Heart right ventricle (tissue), 16 donors: Measurements from ENCODE around the gene AFF1. TPM values are rescaled to one million over a fixed set of nuclear protein-coding genes. Genes with fewer than 3 reads are reported as not detected.

ENCODE experiments used
- ATAC-seq, 8 donors: fragments of 200-7000 bp; cut with Tn5 transposase; one replicate each; pipeline ENCODE4 v1.9.1; 2020; ENCODE audit warnings: mild to moderate bottlenecking in 8 of 8, moderate library complexity in 8 of 8, moderate number of reproducible peaks in 1 of 8
- DNase-seq, 2 donors: peaks; one replicate each; pipeline ENCODE4 v3.0.0-alpha.2; 2020
- H3K27ac ChIP-seq, 10 donors: fragments of 200-600 bp; sonication (generic) in 2 of 10; one replicate each; pipeline versions ENCODE4 v1.5.0 to v1.8.0; 2020 to 2022; ENCODE audit warnings: mild to moderate bottlenecking in 3 of 10
- H3K27me3 ChIP-seq, 7 donors: fragments of 200-600 bp; one replicate each; pipeline ENCODE4 v1.8.0; 2021 to 2022; ENCODE audit warnings: mild to moderate bottlenecking in 2 of 7
- H3K36me3 ChIP-seq, 9 donors: fragments of 200-600 bp; sonication (generic) in 1 of 9; one replicate each; pipeline versions ENCODE4 v1.5.0 to v1.8.0; 2020 to 2022; ENCODE audit warnings: mild to moderate bottlenecking in 2 of 9
- H3K4me1 ChIP-seq, 9 donors: fragments of 200-600 bp; sonication (generic) in 1 of 9; one replicate each; pipeline versions ENCODE4 v1.5.0 to v1.8.0; 2020 to 2022; ENCODE audit warnings: mild to moderate bottlenecking in 4 of 9
- H3K4me3 ChIP-seq, 10 donors: fragments of 200-600 bp; sonication (generic) in 2 of 10; one replicate each; pipeline versions ENCODE4 v1.5.0 to v1.8.0; 2020 to 2022; ENCODE audit warnings: mild to moderate bottlenecking in 7 of 10, moderate library complexity in 2 of 10
- H3K9me3 ChIP-seq, 11 donors: fragments of 200-600 bp in 10 of 11; sonication (generic) in 2 of 11; one replicate each; pipeline versions ENCODE4 v1.5.0 to v1.8.0; 2013 to 2022; ENCODE audit warnings: mild to moderate bottlenecking in 2 of 11, control low read depth in 1 of 11, moderate library complexity in 1 of 11
- CTCF ChIP-seq, 9 donors: fragments of 200-600 bp; sonication (generic) in 2 of 9; IDR thresholded peaks; one replicate each; pipeline versions ENCODE4 v1.5.0 to v1.8.0; 2021 to 2022; ENCODE audit warnings: antibody characterized with exemption in 9 of 9, mild to moderate bottlenecking in 5 of 9, moderate library complexity in 1 of 9
- WGBS, 2 donors: extraction: QIAGEN DNeasy Blood & Tissue Kit; methylation state at CpG; one replicate each; pipeline ENCODE4 v1.1.7; 2013; ENCODE audit warnings: inconsistent platforms in 1 of 2; 5-methylcytosine and 5-hydroxymethylcytosine counted together
- intact Hi-C, 10 donors: fragments of 100-400 bp; cut with DNase I; formaldehyde crosslinking; loops; one replicate each; pipeline versions ENCODE4 v1.11.1 to v1.14.2; 2022
- polyA plus RNA-seq, 2 donors: library from polyadenylated mRNA; stranded (reverse); fragments of 200-250 nt; gene quantifications; one replicate each; pipeline ENCODE4 v1.2.3, GENCODE V29; 2013
- total RNA-seq, 10 donors: library from RNA; stranded (reverse); fragmentation: NEBNext Ultra II Directional in 3 of 10; extraction: Animal tissue kit (Norgen Biotek cat#: 25700) in 3 of 10; gene quantifications; one replicate each; pipeline versions ENCODE4 v1.2.1 to v1.2.4, GENCODE V29; 2021 to 2023
- donor health status: Arrhythmogenic right ventricular cardiomyopathy.
- donor health status: ischemic (EF 13 %, LVEDD 7.1; RV severe dilation, severe dysfunction).
- donor health status: healthy with polysubstance abuse.
- donor health status: DM: no; HTN: yes; CAD: no.
- donor health status: DM: no; HTN: no; CAD: no.
- donor health status: ischemic (EF 25% LVEDD 6.9; RV normal size, moderate dysfunction).
- donor health status: ischemic (EF 25% LVEDD 5.7; RV mildly dilated, moderate dysfunction).
- donor health status: healthy.
- donor health status: DM: yes; HTN: yes; CAD: no.
- donor health status: Ischemic cardiomyopathy.
- donor health status: ischemic (EF 35%, LVEDD 5.7; RV mildly dilated, moderate dysfunction).
- donor health status: nonischemic (EF 11% LVEDD 7.7; RV severe dilation, severe dysfunction).
- donor health status: DM: yes; HTN: yes; CAD: no.
- donor health status: PGD.
- donor health status: ischemic (EF 29% LVEDD 5.4; RV normal size, mild dysfunction).
- donor health status: nonischemic (EF 23%, LVEDD 6.1; RV moderate dilation, normal function).

AFF1 gene
- total and polyA plus RNA-seq, 12 donors: 44.4 to 90.2 (median 74.5) TPM

DNA sequence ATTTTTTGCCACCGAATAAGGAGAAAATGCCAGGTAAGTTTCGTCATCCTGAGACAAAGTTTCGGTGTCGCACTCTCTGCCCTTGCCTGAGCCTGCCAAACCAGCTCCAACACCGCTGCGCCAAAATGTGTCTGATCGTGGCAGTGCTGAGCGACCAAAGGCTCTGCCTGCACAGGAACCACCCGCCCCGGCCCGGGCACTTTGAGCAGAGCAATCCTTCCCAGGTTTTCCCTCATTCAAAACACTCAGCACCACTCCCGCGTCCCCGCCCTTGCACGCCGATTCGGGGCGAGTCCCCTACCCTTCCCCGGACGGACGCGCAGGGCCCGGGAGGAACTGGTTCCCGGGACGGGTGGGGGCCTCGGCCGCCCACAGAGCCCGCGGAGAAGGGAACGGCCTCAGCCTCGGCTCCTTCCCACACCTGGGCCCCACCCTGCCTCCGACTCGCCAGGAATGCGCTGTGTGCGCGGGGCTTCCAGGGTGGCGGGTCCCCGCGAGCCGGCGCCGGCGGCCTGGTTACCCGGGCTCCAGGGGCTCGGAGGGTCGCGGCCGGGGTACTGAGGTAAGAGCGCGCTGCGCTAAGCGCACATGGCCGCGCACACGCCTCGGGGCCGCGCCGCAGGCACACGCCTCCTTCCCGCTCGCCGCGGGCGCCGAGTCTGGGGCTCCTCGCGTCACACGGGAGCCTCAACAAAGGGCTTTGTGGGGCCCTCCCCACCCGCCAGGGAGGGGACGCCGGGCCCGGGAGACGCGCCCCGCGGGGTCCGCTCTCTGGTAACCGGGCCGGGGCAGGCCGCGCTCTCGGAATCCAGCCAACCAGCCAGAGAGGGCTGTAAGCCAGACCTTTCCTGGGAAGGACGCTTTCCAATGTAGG, 42.8 kb upstream of the AFF1 start, which contains the start of gene C4orf36:
C4orf36 (minus strand) TSS at position 661 of the 874 bp plus-strand sequence. CDS start 902 bp downstream, outside the sequence.
- Histone ChIP-seq H3K27me3 (peaks cover 0 to 16% (median 0%) of the 10 kb centered on the region in 7 donors), H3K36me3 (peaks cover 0 to 6% (median 0%) of the 10 kb centered on the region in 9 donors), H3K4me3 (peak within 1 kb of the TSS; percentile 72 to 90 (median 84)), H3K9me3 (no peaks in the 10 kb centered on the region), H3K27ac (peak within 1 kb of the TSS in 7 of 10 donors; percentile 47 to 80 (median 61)), H3K4me1 (peaks cover 0 to 26% (median 0%) of the 10 kb centered on the region in 9 donors)
- TF ChIP-seq CTCF (IDR thresholded peaks at IDR 0.05): no peak
- DNase-seq: peak; percentile 38 to 45
- peak; percentile 72 to 92 (median 82) for ATAC-seq
- intact Hi-C loops: loop anchor here in 3 of 10 donors (5.0 to 10.0 kb wide), 3 partner anchors 45 to 107 kb away; partner anchors contain the start of gene SLC10A6 (in 1 of the 3)
- 1% methylated on average over 80 to 84 of the region's 84 CpGs for WGBS, 2 donors

DNA sequence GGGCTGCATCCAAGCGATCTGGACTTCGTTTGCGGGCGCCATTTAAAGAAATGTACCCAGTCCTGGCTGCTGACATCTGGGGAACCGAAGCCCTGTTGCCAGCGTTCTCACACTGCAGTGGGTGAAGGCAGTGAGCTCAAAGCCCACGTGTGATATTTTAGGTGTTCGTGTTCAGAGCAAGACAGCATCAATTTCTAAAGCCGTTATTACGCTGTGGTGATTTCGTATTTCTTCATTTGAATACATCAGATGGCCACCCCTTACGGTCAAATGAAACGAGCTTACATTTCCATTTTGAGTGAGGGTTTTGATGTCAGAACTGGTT, 42.2 kb upstream of the AFF1 start:
- WGBS, 2 donors: 5 to 13% methylated on average over 13 of the region's 13 CpGs
- Histone ChIP-seq H3K27me3 (peaks cover 0 to 16% (median 0%) of the 10 kb centered on the region in 7 donors), H3K27ac (peak overlapping the region in 7 of 10 donors; percentile 47 to 80 (median 61)), H3K4me3 (peak overlapping the region; percentile 72 to 90 (median 84)), H3K4me1 (peaks cover 0 to 26% (median 0%) of the 10 kb centered on the region in 9 donors), H3K36me3 (no peaks in the 10 kb centered on the region), H3K9me3 (no peaks in the 10 kb centered on the region)
- TF ChIP-seq CTCF (IDR thresholded peaks at IDR 0.05): no peak
- no peak for DNase-seq
- intact Hi-C loops: loop anchor here in 3 of 10 donors (5.0 to 10.0 kb wide), 3 partner anchors 45 to 108 kb away; partner anchors contain the start of gene SLC10A6 (in 1 of the 3)
- ATAC-seq: peak in 2 of 8 donors; percentile 5 to 22

DNA sequence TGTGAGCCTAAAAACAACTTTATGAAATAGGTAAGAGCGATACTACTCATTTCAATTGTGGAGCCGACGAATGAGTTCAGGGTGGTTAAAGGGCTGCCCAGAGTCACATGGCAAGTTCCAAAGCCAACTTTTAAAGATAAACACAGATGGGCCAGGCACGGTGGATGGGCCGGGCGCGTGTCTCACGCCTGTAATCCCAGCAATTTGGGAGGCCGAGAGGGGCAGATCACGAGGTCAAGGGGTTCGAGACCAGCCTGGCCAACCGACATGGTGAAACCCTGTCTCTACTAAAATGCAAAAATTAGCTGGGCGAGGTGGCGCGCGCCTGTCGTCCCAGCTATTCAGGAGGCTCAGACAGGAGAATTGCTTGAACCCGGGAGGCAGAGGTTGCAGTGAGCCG, 41.7 kb upstream of the AFF1 start:
- Histone ChIP-seq H3K9me3 (no peaks in the 10 kb centered on the region), H3K27me3 (peaks cover 0 to 16% (median 0%) of the 10 kb centered on the region in 7 donors), H3K4me1 (peaks cover 0 to 26% (median 0%) of the 10 kb centered on the region in 9 donors), H3K36me3 (no peaks in the 10 kb centered on the region), H3K4me3 (no peak overlapping the region), H3K27ac (no peak overlapping the region)
- TF ChIP-seq CTCF (IDR thresholded peaks at IDR 0.05): no peak
- intact Hi-C loops: loop anchor here in 3 of 10 donors (5.0 to 10.0 kb wide), 3 partner anchors 46 to 108 kb away; partner anchors contain the start of gene SLC10A6 (in 1 of the 3)
- DNase-seq: no peak
- 90% methylated on average over 19 of the region's 19 CpGs for WGBS, 2 donors
- no peak for ATAC-seq

DNA sequence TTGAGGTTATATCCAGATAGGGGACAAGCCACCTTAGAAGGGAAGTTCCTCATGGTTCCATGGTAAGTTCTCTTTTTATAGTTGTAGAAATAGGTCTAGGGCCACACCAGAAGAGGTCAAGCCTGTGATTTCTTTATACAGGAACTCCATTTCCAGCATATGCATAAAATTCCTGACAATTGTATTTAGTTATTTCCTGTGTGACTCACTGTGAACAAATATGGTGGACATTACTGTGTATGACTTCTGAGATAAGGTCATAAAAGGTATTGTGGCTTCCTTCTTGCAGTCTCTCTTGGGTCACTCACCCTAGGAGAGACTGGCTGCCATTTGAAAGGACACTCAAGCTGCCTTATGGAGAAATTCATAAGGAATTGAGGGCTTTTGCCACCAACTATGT, 40.4 kb upstream of the AFF1 start:
- ATAC-seq: no peak
- no peaks in the 10 kb centered on the region for H3K36me3 ChIP-seq
- no peaks in the 10 kb centered on the region for H3K9me3 ChIP-seq
- intact Hi-C loops: loop anchor here in 7 of 10 donors (1.0 to 10.0 kb wide), 6 partner anchors 47 to 398 kb away; partner anchors contain the start of gene SLC10A6 (in 1 of the 7)
- no peak for TF ChIP-seq CTCF (IDR thresholded peaks at IDR 0.05)
- peaks cover 0 to 26% (median 0%) of the 10 kb centered on the region in 9 donors for H3K4me1 ChIP-seq
- no peak for DNase-seq
- H3K4me3 ChIP-seq: no peak overlapping the region
- no peak overlapping the region for H3K27ac ChIP-seq
- H3K27me3 ChIP-seq: peaks cover 0 to 16% (median 0%) of the 10 kb centered on the region in 7 donors
